Activated CD4-positive, alpha-beta T cell treated with anti-CD3 and anti-CD28 coated beads, Interleukin-2, amount 50 U/mL, for 1 hour (primary cell): Measurements from ENCODE around the gene ANKLE1.
A peak's percentile ranks its signal among the peaks of the same experiment; 100 is the strongest.

Source experiments
- DNase-seq: peaks from one replicate; pipeline ENCODE4 v3.0.0-alpha.2; 2020

The ANKLE1 gene

DNA sequence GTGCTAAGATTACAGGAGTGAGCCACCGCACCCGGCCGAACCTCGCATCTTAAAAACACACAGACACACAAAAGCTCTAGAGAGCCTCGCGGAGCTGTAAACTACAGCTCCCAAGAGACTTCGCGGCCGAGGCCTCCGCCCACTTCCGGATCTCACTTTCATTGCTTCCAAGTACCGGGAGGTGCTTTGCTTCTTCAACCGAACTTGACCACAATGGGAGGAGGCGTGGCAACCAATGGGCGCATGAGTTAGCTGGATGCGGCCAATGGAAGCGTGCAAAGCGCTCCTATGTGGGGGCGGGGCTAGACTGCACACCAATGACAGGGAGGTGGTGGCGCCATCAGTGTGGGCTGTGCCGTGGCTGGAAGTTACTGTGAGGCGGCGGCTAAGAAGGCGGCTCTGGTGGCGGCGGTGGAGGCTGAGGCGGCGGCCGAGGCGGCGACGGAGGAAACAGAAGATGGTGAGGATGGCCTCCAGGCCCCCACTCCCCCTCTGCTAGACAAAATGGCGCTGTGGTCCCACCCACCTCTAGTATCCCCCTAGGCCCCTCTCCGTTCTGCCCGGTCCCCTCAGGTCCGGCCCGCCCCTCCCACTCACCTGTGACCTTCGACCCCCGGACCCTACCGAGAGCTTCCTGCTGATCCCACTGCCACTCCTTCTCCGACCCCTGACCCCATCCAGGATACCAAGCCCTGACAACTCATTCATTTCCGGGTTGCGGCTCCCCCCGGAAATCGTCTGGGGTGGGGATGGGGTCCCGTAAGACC lies 27.7 kb downstream of the ANKLE1 start, which contains the start of gene DDA1:
Gene DDA1 (plus strand): TSS at position 366 of the 767 bp plus-strand sequence. CDS start 92 bp downstream, at position 458.
- peak; percentile 98 for DNase-seq

DNA sequence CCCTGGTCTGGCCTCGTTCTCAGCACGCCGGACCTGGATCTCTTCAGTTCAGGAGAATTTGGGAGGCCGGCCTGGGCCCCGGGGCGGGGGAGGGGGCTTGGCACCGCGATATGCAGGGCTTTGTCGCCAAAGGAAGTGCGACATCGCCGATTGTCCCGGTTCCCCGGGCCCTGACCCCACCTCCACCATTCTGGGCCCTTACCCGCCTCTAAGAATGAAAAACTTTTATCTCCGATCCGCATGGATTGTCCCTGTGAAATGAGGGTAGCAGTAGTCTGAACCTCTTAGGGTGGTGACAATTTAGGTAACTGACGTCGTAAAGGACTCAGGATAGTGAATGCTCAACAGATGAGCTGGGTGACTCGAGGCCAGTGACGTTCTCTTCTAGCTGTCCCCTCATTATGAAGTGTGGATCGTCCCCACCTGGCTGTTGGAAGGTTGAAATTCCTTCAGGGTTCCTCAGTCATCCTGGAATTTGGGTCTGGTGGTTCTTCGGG lies 28.3 kb downstream of the ANKLE1 start:
- no peak for DNase-seq

DNA sequence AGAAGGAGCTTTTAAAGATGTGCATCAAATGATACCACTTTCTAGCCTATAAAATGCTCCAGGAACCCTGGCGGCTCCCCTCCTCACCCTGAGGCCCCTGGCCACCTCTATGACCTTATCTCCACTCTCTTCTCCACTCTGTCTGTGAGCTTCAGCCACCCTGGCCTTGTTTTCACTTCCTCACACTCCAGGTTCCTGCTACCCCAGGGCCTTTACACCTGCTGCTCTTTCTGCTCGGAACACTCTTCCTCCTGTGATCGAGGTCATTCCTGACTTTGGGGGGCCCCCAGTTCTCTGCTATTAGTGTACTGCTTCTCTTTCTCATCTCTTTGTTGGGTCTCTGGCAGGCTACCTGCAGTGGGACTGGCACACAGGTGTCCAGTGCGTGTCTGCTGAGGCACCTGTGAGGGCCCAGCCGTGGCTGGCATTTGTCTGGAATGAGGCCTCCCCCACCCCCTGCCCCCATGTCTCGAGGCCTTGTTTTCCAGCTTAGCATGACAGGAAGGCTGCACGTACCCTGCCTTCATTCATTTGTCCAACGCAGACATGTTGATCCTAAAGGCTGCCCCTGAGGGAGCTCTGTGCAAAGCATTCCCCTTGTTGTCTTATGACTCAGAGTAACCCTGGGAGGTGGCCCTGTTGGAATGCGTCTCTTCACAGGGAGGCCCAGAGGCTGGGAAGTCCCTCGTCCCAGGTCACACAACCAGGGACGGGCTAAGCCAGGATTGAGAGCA lies 29.9 kb downstream of the ANKLE1 start:
- DNase-seq = no peak

DNA sequence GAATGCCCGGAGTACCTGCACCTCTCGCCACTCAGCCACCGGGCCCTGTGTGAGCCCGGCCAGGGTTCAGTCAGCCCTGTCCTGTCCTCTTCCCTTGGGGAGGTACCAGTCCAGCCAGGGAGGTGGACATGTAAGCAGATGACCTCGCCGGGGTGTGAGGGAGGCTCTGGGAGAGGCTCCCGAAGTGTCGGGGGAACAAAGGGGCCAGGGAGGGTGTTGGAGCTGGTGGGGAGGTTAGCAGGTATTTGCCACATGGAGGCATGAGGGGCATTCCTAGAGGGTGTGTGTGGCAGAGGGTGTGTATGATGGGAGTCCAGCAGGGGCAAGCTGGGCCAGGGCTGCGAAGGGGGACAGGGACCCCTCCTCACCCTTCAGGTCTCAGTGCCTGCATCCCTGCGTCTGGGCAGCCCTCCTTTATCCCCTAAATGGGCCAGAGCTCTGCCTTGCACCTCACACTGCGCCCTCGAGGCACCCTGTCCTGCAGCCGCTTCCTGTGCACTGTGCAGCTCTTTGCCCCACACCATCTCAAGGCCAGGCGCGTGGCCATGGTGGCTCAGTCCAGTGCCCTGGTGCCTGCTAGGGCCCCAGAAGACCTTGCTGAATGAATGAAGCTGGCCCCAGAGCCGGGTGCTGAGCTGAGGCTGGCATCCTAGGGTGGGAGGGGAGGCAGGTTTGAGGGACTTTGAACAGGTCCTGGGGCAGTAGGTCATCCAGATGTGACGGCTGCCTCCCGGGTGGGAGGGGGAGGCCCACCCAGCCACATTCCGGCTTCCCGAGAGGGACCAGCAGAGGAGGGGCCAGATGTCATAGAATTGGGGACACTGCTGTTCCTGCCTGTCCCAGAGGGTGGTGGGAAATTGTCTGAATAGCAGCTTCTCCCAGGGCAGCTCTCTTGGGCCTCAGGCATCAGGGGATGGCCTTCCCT lies 30.8 kb downstream of the ANKLE1 start:
- DNase-seq = no peak

DNA sequence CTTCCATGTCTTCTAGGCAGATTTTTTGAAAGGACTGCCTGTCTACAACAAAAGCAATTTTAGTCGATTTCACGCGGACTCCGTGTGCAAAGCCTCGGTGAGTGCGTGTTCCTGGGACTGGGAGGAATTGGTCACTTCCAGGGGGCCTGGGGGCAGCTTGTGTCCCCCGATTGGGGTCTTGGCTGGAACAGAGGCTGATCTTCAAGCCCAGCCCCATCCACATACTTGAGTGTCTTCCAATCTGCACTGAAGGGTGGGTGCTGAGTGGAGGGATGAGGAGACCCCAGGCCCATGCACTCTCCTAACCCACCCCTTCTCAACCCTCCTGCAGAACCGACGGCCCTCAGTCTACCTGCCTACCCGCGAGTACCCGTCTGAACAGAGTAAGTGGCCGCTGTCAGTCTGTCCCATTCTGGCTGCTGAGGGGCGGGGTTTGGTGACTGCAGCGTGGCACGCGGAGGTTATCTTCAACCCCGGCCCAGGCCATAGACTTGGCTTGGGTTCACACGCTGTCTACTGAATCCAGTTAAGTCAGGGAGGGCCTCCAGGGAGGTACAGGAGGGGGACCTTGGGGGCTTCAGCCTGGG lies 32.4 kb downstream of the ANKLE1 start:
- no peak for DNase-seq

DNA sequence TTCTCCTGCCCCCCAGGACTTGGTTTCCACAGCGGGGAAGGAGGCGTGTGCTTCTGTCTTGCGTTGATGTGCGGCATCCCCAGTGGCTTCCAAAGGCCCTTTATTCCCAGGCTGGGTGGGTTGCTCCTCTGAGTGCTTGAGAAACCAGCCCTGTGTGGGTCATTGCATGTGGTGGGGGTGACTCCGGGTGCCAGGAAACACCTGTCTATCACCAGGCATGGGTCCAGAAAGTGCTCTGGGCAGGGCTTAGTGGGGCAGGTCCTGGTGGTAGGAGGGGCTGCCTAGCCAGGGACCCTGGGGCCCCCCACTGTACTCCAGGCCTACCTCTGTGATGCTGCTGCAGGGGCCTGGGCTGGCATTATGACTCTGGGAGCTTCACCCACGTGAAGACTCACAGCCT lies 37.3 kb downstream of the ANKLE1 start:
- DNase-seq = no peak

DNA sequence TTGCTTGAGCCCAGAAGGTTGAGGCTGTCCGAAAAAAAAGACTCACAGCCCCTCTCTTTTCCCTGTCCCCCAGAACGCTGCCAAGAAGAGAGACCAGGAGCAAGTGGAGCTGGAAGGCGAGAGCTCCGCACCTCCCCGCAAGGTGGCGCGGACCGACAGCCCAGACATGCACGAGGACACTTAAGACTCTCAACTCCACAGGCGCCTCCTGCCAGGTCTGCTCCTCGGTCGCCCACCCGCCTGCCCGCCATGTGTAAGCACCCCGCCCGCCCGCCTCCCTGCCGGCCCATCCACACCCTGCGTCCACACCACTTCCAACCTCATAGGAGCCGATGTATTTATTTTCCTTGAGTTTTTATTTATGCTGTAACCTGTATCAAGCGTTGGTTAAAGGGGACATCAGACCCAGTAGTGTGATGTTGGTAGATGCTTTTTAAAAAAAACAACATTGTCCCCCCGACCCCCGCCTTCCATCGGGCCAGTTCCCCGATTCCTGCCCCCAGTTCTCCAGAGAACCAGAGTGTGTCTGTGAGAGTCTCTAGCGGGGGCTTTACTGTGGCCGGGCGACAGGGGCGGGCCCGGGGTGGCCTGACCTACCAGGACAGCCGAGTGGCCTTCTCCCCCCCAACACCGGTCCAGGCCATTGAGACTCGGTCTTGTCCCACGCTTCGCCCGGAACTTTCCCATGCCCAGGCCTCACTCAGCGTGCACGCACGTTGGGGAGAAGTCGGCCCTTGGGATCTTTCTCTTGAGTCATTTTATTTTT lies 38.0 kb downstream of the ANKLE1 start:
- DNase-seq = no peak

DNA sequence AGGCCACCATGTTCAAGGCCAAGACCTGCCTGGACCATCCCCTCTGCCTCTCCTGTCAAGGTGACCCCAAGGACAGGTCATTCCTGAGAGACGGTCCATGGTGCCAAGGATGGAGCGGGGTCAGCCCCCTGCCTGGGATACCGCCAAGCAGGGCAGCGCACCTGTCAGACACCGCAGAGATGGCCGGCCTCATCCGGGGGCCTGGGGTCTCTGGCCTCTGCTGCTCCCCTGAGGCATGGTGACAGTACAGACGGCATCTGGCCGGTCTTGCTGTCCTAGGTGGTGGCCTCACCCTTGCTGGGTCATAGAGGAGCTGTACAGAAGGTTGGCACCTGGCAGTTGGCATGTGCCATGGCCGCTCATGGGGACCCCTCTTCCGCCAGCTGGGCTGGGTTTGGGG lies 38.7 kb downstream of the ANKLE1 start:
- no peak for DNase-seq

DNA sequence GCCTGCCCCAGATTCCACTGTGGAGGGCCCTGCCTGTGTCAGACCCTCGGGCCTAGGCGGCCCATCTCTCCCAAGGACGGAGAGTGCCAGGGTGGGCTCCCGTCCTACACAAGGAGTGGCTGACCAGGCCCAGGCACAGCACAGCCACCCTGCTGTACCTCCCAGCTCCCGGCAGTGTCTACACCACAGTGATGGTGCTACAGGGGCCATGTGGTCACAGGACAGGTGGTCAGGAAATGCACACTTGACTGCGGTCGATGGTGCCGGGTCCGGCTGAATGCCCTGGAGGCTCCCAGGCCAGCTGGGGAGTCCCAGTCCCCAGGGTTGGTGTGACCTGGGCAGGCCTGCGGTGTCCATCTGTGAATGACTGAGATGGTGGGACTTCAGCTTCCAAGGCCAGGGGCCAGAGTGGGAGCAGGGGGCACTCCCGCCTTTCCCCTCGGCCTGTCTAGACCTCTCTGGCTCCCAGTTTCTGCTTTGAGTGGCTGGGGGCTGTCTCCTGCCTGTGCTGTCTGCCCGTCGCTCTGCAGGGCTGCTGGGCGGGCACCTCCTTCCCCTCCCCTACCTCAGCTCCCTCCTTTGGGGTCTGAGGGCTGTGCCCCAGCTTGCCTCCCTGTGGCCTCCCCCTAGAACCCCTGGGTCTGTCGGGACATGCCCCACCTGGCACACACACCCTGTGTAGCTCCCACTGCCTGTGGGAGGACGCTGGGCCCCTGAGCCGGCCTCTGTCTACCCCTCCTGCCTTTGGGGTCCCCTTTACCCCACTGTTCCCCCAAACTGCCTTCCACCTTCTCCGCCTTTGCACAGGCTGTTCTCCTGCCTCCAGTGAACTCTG lies 40.2 kb downstream of the ANKLE1 start:
- DNase-seq = no peak

DNA sequence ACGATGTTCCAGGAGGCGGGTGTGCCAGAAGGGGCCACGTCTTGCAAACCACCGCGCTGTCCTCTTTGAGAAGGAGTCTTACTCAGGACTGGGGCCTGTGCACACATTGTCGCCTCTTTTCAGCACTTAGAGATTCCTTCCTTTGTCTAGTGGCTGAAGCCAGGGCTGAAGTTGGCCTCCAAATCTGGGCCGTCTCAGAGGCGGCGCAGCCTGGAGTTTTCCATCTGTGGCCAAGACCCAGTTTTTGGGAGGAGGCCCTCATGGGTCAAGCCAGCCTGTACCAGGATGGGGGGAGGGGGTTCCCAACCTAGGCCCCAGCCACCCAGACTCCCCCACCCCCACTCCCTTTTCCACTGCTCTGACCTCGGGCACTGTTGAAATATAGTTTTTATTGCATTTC lies 41.2 kb downstream of the ANKLE1 start:
- no peak for DNase-seq

DNA sequence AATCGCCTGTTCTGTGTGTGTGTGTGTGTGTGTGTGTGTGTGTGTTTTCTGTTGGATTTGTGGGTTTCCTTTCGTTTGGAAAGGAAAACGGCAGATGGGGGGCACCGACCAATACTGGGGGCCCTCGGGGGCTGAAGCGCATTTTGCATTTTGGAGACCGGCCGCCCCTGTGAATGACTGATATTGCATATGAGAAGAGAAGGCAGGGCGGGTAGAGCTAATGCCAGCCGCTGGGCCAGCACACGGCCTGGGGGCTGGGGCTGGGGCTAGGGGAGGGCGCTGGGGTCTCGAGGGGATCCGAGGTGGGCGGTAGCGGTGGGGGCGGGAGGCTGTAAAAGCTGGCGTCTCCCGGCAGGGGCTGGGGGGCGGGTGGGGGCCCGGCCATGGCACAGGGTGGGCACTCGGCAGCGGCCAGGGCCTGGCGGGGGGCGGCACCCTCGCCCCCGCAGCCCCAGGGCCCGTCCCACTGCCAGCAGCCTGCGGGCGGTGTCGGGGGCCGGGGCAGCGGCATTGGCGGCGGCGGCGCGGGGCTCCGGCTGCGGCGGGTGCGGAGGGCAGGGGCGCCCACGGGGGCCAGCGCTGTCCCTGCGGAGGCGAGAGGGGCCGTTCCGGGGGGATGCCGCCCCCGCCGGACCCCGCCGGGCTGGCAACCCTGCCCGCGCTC lies 41.7 kb downstream of the ANKLE1 start:
- no peak for DNase-seq

DNA sequence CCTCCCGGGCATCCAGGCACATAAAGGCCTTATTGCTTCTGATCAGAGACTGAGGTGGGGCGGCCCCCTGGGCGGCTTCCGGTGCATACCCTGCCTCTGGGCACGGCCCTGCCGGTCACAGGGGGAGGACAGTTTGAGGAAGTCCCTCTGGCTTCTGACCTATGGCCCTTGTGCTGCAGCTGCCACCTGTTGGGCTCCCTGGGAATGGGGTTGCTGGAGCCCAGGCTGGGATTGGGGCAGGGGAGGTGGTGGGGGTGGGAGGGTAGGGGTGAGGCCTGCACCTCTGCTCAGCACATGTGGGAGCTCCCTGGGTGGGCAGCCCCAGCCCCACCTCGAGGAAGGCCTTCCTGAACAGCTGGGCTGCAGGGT lies 42.2 kb downstream of the ANKLE1 start:
- no peak for DNase-seq

DNA sequence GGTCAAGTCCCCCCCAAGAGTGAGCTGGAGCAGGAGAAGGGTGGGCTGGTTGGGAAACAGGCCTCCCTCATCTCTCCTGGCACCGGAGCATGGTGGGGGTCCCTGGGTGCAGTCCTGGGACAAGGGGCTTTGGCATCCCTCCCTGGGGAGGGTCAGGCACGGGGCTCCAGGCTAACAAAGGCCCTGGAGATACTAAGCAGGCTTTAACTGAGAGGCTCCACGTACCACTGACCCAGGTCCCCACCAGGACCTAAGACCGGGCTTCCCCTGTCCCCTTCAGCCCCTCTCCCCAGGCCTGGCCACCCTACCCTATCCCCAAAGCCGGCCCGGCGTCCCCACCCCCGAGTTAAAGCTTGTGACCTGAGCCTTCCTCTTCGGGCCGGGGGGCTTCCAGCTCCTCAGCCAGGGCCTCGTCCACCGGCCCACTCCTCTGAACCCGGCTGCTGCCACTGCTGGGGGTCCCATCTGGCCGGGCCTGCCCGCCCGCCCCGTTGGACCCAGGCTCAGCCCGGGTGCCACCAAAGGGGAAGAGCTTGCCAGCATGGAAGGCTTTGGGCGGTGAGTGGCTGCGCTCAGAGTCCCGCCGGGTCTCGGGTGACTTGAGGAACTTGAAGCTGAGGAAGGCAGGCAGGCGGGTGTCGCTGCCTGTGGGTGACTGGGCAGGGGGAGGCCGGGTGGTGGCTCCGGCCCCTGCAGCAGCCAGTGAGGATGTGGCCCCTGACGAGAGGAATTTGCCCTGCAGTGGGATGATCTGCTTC lies 42.8 kb downstream of the ANKLE1 start:
- DNase-seq = no peak

DNA sequence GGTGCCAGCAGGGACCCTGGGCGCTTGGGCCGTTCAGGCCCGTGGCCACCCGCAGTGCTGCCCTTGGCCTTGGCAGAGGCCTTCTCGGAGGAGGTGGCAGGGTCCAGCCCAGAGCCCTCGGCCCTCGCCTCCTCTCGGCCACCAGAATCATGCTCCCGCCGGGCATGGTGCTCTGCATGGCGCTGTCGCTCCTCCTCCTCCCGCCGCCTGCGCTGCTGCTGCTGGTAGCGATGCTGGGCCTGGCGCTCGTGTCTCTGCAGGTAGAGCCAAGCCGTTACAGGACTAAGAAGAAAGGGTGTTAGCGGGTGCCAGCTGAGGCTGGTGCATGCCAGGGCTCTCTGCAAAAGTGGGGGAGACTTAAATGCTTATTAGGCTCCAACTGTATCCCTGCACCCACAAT lies 43.4 kb downstream of the ANKLE1 start:
- no peak for DNase-seq

DNA sequence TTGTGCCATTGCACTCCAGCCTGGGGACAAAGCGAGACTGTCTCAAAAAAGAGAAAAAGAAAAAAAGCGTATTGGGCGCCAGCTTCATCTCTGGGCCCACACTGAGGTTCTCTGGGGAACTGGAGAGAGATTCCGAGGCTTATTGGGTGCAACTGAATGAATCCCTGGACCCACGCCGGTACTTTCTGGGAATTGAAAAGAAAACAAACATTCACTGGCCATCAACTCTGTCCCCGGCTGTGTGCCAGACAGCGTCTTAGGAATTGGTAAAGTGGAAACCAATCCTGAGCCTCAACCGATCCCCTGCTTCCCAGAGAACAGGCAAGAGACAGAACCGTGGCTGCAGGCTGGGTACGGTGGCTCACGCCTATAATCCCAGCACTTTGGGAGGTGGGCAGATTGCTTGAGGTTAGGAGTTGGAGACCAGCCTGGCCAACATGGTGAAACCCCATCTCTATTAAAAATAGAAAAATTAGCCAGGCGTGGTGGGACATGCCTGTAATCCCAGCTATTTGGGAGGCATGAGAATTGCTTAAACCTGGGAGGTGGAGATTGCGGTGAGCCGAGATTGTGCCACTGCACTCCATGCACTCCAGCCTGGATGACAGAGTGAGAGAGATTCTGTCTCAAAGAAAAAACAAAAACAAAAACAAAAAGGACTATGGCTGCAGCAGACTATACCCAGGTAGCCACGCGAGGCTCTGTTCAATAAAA lies 44.3 kb downstream of the ANKLE1 start:
- no peak for DNase-seq

DNA sequence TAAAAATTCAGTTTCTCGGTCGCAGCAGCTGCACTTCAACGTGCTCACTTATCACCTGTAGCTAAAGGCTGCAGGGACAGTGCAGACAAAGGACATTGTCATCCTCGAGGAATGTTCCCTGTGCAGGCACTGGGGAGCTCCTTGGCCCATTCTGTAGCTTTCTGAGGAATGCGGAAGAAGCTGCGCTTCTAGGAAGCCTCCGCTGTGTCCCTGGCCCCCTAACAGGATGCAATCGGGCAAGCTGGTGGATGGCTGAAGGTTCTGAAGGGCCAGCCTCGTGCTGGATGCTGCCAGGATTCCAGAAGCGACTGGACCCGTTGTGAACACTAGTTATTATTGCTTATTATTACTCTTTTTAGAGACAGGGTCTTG lies 44.9 kb downstream of the ANKLE1 start:
- DNase-seq = no peak

DNA sequence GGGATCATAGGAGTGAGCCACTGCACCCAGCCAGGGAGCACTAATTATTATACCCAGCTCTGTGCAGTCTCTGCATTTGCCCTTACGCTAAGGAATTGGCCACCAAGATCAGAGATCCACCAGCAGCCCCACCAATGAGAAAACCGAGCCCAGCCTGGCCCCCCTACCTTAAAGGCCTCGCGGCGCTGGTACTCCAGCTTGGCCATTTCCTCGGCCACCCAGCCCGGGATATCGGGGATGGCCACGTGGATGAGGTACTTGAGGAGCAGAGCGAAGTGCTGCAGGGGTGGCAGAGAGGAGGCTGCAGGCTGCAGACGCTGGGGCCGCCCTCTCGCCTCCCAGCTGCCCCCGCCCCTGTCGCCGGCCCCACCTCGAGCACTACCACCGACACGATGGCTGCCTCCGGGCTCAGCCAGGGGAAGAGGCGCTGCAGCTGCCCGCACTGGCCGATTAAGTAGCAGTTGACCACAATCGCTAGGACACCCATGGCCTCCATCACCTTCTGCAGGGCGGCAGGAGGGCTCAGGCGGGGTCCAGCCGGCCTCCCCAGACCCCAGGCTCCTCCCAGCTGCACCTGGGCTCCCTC lies 45.5 kb downstream of the ANKLE1 start:
- DNase-seq = no peak

DNA sequence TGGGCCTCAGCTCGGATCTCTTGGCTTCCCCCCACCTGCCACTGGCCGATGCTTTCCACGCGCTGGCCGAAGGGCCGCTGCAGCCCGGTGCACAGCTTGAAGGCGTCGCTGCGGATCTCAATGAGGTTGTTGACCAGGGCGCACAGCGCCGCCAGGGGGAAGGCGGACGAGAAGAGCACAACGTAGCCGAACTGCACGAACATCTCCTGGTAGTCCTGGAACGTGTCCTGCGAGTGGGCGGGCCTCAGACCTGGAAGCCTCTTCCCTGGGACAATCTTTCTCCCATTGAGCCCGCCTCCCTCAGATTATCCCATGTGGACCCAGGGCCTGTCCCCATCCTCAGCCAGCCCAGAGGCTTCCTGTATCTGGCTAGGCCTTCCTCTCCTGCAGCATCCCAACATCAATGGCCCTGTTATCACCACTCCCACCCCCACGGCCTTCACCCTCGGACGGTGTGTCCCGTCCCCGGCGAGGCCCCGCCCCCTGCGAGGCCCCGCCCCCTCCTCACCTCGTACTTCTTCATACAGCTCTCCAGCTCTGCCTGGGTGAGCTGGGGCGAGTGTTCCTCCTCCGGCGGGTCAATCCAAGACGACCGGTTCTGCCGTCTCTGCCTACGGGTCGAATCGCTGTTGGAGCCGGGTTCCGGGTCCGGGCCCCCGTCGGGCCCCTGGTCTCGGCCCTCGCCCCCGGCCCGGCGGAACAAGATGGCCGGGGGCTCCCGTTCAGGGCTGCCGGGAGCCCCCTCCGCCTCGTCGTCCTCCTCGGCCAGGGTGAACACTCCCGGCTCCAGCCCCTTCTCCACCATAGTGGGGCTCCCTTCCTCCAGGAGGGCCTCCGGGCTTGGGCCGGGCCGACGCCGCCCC lies 46.2 kb downstream of the ANKLE1 start:
- DNase-seq = peak; percentile 53
